GM12865 (cell line): ENCODE data around the gene RTP2.

Experiments used
- DNase-seq: peaks from one replicate; pipeline ENCODE4 v3.0.0; 2010; ENCODE audit warnings: low read depth
- H3K4me3 ChIP-seq: 2 replicates; pipeline ENCODE4 v1.5.1; 2011; ENCODE audit warnings: mild to moderate bottlenecking, low read depth, low read length, control low read depth
- CTCF ChIP-seq: IDR thresholded peaks from 2 replicates; pipeline ENCODE4 v1.5.1; 2011; ENCODE audit warnings: low read length, control low read depth, low read depth, inconsistent platforms; ENCODE audit not compliant: insufficient read depth; ENCODE audit errors: missing control alignments

Gene RTP2

GRCh38 chr3:187713504-187713903 is 11.1 kb upstream of the RTP2 start:
- no peak overlapping the region for H3K4me3 ChIP-seq
- TF ChIP-seq CTCF, result no peak
- peak; percentile 48 for DNase-seq

- DNase-seq, result no peak
- TF ChIP-seq CTCF, result no peak
- no peak overlapping the region for H3K4me3 ChIP-seq
Observed at GRCh38 chr3:187709155-187709554, 6.8 kb upstream of the RTP2 start.

GRCh38 chr3:187708696-187709095 is 6.3 kb upstream of the RTP2 start:
- TF ChIP-seq CTCF, result no peak
- no peak overlapping the region for H3K4me3 ChIP-seq
- DNase-seq, result no peak

- no peak for TF ChIP-seq CTCF
- DNase-seq, result no peak
- H3K4me3 ChIP-seq, result no peak overlapping the region
Observed at GRCh38 chr3:187706971-187707370, 4.6 kb upstream of the RTP2 start.

- TF ChIP-seq CTCF, result no peak
- no peak overlapping the region for H3K4me3 ChIP-seq
- DNase-seq, result no peak
Observed at GRCh38 chr3:187705164-187705563, 2.8 kb upstream of the RTP2 start.

GRCh38 chr3:187700249-187700648 is 2.1 kb downstream of the RTP2 start:
- no peak for DNase-seq
- TF ChIP-seq CTCF, result no peak
- H3K4me3 ChIP-seq, result no peak overlapping the region
